Stimulated activated CD8-positive, alpha-beta memory T cell treated with anti-CD3 and anti-CD28 coated beads, Interleukin-15, amount 100 ng/mL, for 24 hours (primary cell): ENCODE data around the gene SNX15.

Experiments
- DNase-seq: peaks from one replicate; pipeline ENCODE4 v3.0.0-alpha.2; 2020; ENCODE audit warnings: low read depth

Gene SNX15

GRCh38 chr11:65056999-65057398, 29.8 kb downstream of the SNX15 start:
- no peak for DNase-seq

- no peak for DNase-seq
Observed at GRCh38 chr11:65057526-65057925, 30.3 kb downstream of the SNX15 start.

GRCh38 chr11:65058012-65058411, 30.8 kb downstream of the SNX15 start:
- DNase-seq, result no peak

DNA sequence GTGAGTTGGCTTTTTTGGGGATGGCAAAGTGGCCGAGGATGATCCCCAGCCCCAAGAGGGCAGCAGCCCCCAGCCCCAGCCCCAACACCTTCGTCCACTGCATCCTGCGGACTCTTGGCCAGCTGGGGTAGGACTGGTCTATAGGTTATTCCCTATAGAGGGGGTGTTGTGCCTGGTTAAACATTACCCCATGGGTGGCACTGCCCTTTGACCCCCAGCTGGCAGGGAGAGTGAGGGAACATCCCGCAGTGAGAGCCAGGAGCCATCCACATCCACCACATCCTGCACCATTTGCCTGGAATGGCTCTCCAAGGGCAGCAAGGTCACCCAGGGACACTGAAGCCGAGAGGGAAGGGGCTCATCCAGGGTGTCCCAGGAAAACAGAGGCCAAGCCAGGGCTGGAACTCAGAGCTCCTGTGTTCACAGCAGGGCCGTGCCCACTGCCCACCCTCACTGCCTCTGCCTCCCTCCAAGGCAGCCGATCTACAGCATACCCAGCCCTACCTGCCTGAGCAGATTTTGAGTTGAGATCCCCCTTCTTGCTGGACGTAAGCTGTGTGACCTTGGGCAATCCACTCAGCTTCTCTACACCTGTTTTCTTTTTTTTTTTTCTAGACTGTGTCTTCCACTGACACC, 31.3 kb downstream of the SNX15 start, which contains the start of gene NAALADL1:
TSS of gene NAALADL1 (minus strand) at position 135 of the 636 bp plus-strand sequence. CDS start at position 103, 32 bp downstream.
- no peak for DNase-seq

DNA sequence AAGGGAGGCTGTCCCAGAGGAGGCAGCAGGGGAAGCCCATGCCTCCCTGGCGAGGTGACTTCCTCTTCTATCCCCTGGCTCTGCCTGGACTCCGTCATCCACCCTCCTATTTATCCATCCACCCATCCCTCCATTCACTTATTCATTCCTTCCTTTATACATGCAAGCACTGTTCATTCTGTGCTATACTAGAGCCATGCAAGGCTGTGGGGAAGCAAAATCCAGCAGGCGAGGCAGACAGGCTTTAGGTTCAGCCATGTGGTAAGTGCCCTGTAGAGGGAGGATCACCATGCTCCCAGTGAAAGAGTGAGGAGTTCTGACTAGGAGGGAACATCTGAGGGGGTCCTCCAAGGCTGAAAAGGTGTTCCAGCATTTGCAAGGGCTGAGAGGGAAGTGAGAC, 32.3 kb downstream of the SNX15 start:
- DNase-seq, result no peak

GRCh38 chr11:65059959-65060824, 33.0 kb downstream of the SNX15 start:
- no peak for DNase-seq

- DNase-seq, result no peak
Observed at GRCh38 chr11:65060913-65061408, 33.7 kb downstream of the SNX15 start.

DNA sequence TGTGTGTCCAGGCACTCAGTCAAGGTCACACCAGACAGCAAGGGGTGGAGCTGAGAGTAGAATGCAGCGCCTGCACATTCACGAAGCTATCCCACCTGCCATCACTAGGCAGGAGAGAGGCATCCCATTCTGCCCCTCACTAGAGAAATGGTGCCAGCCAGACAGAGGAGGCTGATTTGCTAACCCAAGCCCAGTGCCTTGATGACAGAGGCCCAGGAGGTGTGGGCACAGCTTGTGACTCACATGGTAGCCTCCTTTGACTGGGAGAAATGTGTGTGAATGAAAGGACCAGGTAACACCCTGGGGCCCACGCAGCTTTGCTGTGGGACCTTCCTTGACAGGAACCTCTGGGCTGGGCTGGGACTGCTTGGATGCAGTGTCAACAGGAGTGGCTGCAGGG, 36.3 kb downstream of the SNX15 start:
- no peak for DNase-seq

DNA sequence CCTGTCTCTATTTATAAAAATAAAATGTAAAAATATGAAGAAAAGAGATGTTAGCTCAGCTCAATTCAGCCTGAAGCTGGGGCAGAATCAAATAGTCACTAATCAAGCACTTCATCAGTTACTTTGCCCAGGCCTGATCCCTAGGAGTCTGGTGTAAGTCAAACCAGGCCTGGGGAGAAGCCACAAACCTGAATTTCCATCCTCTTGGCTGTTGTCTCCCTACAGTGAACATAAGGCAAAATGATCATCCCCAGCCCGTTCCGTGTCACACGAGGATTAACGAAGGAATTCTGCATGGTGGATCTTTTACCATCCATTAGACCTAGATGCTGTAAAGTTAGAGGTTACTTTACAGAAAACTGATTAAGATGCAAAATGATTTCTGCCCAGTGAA, 37.6 kb downstream of the SNX15 start:
- DNase-seq, result no peak

- DNase-seq, result no peak
Observed at GRCh38 chr11:65065851-65066250, 38.6 kb downstream of the SNX15 start.

- DNase-seq, result no peak
Observed at GRCh38 chr11:65066315-65066714, 39.1 kb downstream of the SNX15 start.

- no peak for DNase-seq
Observed at GRCh38 chr11:65066805-65067291, 39.6 kb downstream of the SNX15 start.

DNA sequence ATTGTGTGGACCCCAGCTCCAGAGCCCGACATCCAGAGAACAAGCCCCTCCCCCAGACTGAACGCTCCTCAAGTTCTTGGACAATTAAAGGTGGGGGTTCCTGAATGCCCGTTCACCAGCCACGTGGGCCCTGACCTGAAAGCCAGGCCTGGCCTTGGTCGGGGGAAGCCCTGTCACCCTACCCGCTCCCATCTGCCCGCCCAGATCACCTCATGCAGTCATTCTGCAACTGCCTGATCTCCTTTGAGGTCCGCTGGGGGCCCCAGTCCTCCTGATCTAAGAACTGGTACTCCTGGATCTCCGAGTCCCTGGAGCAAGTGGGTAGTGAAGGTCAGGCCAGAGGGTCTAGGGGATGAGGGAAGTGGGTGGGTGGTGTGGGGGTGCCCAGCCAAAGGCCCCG, 40.2 kb downstream of the SNX15 start:
- DNase-seq, result no peak

GRCh38 chr11:65069217-65069616, 42.0 kb downstream of the SNX15 start:
- no peak for DNase-seq

- DNase-seq, result no peak
Observed at GRCh38 chr11:65071907-65072630, 44.8 kb downstream of the SNX15 start.

DNA sequence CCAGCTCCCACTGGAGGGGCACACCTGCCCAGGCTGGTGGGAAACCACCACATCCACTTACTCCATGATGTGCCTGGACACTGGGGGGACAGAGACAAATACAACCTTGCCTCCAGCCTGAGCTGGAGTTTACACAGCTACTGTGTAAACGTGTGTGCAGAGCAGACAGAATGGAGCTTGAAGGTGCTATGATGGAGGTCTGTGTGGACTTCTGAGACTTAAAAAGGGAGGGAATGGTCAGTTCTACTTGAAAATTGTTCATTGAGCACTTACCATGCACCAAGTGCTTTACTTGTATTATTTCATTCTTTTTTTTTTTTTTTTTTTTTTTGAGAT, 45.4 kb downstream of the SNX15 start:
- DNase-seq, result no peak

GRCh38 chr11:65077451-65077850, 50.2 kb downstream of the SNX15 start:
- no peak for DNase-seq

DNA sequence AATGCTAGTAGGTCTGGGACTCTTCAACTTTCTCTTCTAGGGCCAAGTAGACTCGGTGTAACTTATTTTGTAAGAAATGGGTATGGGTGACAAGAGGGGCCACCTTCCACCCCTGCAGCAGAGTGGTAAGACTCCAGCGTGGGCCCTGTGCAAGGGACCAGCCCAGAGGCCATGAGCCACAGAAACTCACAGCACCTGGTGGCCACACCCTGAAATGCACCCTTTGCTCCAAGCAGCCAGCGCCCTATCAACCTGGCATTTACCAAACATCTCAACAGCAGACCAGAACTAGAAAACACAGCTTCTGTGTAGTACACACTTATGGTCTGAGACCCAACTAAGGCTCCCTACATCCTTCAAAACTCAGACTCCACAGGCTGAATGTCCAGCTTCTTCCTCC, 50.9 kb downstream of the SNX15 start:
- DNase-seq, result peak; percentile 23

- no peak for DNase-seq
Observed at GRCh38 chr11:65078786-65079342, 51.6 kb downstream of the SNX15 start.

DNA sequence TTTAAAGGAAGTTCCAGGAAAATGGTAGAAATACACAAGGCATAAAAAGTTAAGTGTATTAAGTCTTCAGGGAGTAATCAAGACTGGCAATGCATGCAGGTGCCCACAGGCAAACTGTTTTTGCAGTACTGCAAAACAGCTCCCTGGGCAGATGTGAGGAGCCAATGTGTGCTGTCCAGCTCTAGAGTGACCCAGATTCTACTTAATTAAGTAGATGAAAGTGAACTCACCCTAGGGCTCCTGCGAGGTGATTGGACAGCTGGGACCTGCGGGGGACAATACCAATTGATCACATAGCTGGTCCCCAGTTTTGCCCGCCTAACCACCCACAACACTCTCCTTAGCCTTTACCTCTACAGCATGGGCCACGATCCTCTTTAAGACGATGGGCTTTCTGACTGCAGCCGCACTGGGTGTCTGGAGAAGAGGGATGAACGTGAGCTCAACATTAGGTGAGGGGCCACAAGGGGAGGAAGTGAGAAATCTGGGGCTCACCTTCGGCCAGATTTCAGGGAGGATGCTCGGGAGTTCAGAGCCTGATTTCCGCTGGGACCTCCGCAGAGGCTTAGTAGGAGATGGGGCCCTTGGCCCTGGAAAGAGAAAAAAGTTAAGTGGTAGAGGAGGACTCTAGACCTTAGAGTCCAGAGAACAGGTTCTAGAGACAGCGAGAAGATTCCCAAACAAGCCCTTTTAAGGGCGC, 56.0 kb downstream of the SNX15 start:
- DNase-seq, result no peak

DNA sequence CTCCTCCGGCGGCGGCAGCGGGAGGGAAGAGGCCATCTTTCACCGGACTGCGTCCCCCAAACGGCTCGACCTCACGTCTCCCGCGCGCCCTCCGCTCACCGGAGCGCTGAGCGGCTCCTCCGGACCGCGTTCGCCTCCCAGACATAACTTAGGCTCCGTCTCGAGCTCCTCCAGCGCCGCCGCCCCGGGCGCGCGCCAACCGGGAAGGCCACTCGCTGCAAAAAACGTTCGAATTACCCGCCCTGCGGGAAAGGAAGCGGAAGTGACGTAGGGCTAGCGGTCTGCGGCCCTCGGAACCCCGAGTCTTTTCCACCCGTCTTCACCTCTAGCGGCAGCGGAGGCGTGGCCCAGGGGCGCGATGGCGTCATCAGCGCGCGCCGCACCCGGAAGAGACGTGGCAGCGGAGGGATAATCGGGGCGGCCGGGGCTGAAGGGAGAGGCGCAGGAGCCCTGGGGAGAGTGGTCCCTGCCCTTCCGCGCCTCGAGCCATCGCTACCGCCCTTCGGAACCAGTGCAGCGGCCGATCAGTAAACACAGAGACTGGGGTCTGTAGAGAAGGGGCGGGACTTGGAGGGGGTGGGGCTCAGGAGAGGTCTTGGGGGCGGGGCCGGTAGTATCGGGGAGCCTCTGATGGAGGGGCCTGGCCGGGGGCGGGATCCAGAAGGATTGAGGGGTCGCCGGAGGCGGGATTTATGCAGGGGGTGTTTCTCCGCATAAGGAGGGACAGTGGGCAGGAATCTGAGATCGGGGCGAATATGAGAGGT, 56.8 kb downstream of the SNX15 start, which contains the start of the genes CDCA5 and ZFPL1:
TSS of gene CDCA5 (minus strand) at position 207 of the 764 bp plus-strand sequence. CDS start at position 145, 62 bp downstream.
TSS of gene ZFPL1 (plus strand) at position 389 of the 764 bp plus-strand sequence. CDS start 477 bp downstream, outside the sequence.
- DNase-seq, result peak; percentile 97
